Gastrocnemius medialis (tissue), 4 donors: ENCODE data around the gene RAB7A.

Experiments used
- CTCF ChIP-seq, 5 experiments: fragments of 450-650 bp in 3 of 5; fragments of 200-600 bp in 2 of 5; sonication (generic) in 2 of 5; IDR thresholded peaks in 4 of 5; conservative IDR thresholded peaks in 1 of 5; 1 replicate in 4 of 5; 2 replicates in 1 of 5; pipeline ENCODE4 v1.5.1; 2016 to 2019; ENCODE audit warnings: antibody characterized with exemption in 5 of 5, mild to moderate bottlenecking in 3 of 5, moderate library complexity in 3 of 5
- POLR2A ChIP-seq, 2 donors: fragments of 450-650 bp; IDR thresholded peaks; one replicate each; pipeline ENCODE4 v1.6.1; 2017; ENCODE audit warnings: antibody characterized with exemption in 2 of 2, mild to moderate bottlenecking in 2 of 2, moderate library complexity in 2 of 2

GRCh38 chr3:128760881-128761280, 34.9 kb downstream of the RAB7A start:
- TF ChIP-seq CTCF (IDR thresholded peaks at IDR 0.05 in 4 of 5, conservative IDR thresholded peaks at IDR 0.05 in 1 of 5), result no peak
- TF ChIP-seq POLR2A (IDR thresholded peaks at IDR 0.05), result no peak
